GM21515 (cell line): ENCODE data around the gene NEDD8.
A peak's percentile ranks its signal among the peaks of the same experiment; 100 is the strongest.

ENCODE experiments used
- ATAC-seq: cut with Tn5 transposase; IDR thresholded peaks from one replicate; pipeline ENCODE4 v1.9.1; 2021; ENCODE audit not compliant: unreplicated experiment

Gene NEDD8

GRCh38 chr14:24232121-24232644, at the start of gene NEDD8:
Gene NEDD8, minus strand, starts transcription at chr14:24232367. Its CDS starts 100 bp downstream, at chr14:24232267.
- peak; percentile 60 for ATAC-seq

- no peak for ATAC-seq
Measured at GRCh38 chr14:24281636-24282035, 49.5 kb upstream of the NEDD8 start.

GRCh38 chr14:24280797-24281460, 48.8 kb upstream of the NEDD8 start:
- ATAC-seq: no peak

- ATAC-seq: no peak
Measured at GRCh38 chr14:24279301-24280186, 47.4 kb upstream of the NEDD8 start.

GRCh38 chr14:24278424-24278823, 46.3 kb upstream of the NEDD8 start:
- ATAC-seq: no peak

GRCh38 chr14:24277606-24278321, 45.6 kb upstream of the NEDD8 start:
- ATAC-seq: no peak

- ATAC-seq: no peak
Measured at GRCh38 chr14:24277071-24277470, 44.9 kb upstream of the NEDD8 start.

GRCh38 chr14:24274101-24274543, 42.0 kb upstream of the NEDD8 start:
- peak; percentile 39 for ATAC-seq

- no peak for ATAC-seq
Measured at GRCh38 chr14:24273422-24273998, 41.3 kb upstream of the NEDD8 start.

GRCh38 chr14:24272467-24272866, 40.3 kb upstream of the NEDD8 start:
- no peak for ATAC-seq

GRCh38 chr14:24271834-24272263, 39.7 kb upstream of the NEDD8 start:
- no peak for ATAC-seq

GRCh38 chr14:24271134-24271833, 39.1 kb upstream of the NEDD8 start, which contains the start of gene RABGGTA:
Gene RABGGTA, minus strand, starts transcription at chr14:24271597. Its CDS starts 482 bp downstream, at chr14:24271115.
- ATAC-seq: peak; percentile 82

- ATAC-seq: peak; percentile 1
Measured at GRCh38 chr14:24270537-24271133, 38.5 kb upstream of the NEDD8 start.

GRCh38 chr14:24269910-24270536, 37.9 kb upstream of the NEDD8 start:
- ATAC-seq: no peak

GRCh38 chr14:24269368-24269767, 37.2 kb upstream of the NEDD8 start:
- no peak for ATAC-seq

GRCh38 chr14:24268225-24268624, 36.1 kb upstream of the NEDD8 start:
- ATAC-seq: no peak

GRCh38 chr14:24267516-24267915, 35.3 kb upstream of the NEDD8 start:
- no peak for ATAC-seq

GRCh38 chr14:24266344-24267244, 34.4 kb upstream of the NEDD8 start:
- ATAC-seq: no peak
